GM03348 (cell line): ENCODE data around the gene COPB1.
"Not testable (repeated sequence)": the region's sequence is repeated elsewhere in the genome, so short reads cannot be mapped to it uniquely, and the experiment has no call there.

Experiments
- DNase-seq: peaks from one replicate; pipeline ENCODE4 v3.0.0; 2012; ENCODE audit warnings: low spot score

Gene COPB1

GRCh38 chr11:14499560-14500180 lies at the start of gene COPB1:
Gene COPB1, minus strand, starts transcription at chr11:14499811. Its CDS starts 883 bp downstream, at chr11:14498928.
- peak; percentile 94 for DNase-seq

- no peak for DNase-seq
These were observed 47.8 kb upstream of the COPB1 start for GRCh38 chr11:14547440-14547839.

GRCh38 chr11:14546672-14547071 lies 47.1 kb upstream of the COPB1 start:
- DNase-seq: no peak

GRCh38 chr11:14544611-14545010 lies 45.0 kb upstream of the COPB1 start:
- DNase-seq: no peak

- DNase-seq: no peak
These were observed 43.6 kb upstream of the COPB1 start for GRCh38 chr11:14543260-14543659.

GRCh38 chr11:14542324-14542723 lies 42.7 kb upstream of the COPB1 start:
- no peak for DNase-seq

- DNase-seq: no peak
These were observed 41.8 kb upstream of the COPB1 start for GRCh38 chr11:14541192-14541947.

- no peak for DNase-seq
These were observed 40.4 kb upstream of the COPB1 start for GRCh38 chr11:14539982-14540421.

- DNase-seq: no peak
These were observed 39.4 kb upstream of the COPB1 start for GRCh38 chr11:14538926-14539554.

- no peak for DNase-seq
These were observed 38.8 kb upstream of the COPB1 start for GRCh38 chr11:14538271-14538925.

- peak; percentile 68 for DNase-seq
These were observed 37.6 kb upstream of the COPB1 start for GRCh38 chr11:14537134-14537599.

GRCh38 chr11:14535166-14535565 lies 35.6 kb upstream of the COPB1 start:
- DNase-seq: not testable (repeated sequence)

GRCh38 chr11:14529951-14530350 lies 30.3 kb upstream of the COPB1 start:
- no peak for DNase-seq

- no peak for DNase-seq
These were observed 29.7 kb upstream of the COPB1 start for GRCh38 chr11:14529321-14529720.

- no peak for DNase-seq
These were observed 23.2 kb upstream of the COPB1 start for GRCh38 chr11:14522801-14523200.

- DNase-seq: no peak
These were observed 22.6 kb upstream of the COPB1 start for GRCh38 chr11:14522245-14522644.

GRCh38 chr11:14520747-14521151 lies 21.1 kb upstream of the COPB1 start:
- DNase-seq: no peak

- DNase-seq: peak; percentile 94
These were observed 20.5 kb upstream of the COPB1 start, which contains the start of gene PSMA1 for GRCh38 chr11:14519917-14520746. Gene PSMA1, minus strand, starts transcription at chr11:14520386. Its CDS starts 87 bp downstream, at chr11:14520299.

GRCh38 chr11:14519597-14519916 lies 19.9 kb upstream of the COPB1 start:
- peak; percentile 33 for DNase-seq

GRCh38 chr11:14518820-14519219 lies 19.2 kb upstream of the COPB1 start:
- no peak for DNase-seq

- DNase-seq: no peak
These were observed 14.2 kb upstream of the COPB1 start for GRCh38 chr11:14513800-14514199.

- peak; percentile 31 for DNase-seq
These were observed 6.9 kb upstream of the COPB1 start for GRCh38 chr11:14506532-14506931.
